GM19193 (cell line): Measurements from ENCODE around the gene SMCO4.

Source experiments
- POLR2A ChIP-seq: IDR thresholded peaks from 4 replicates; pipeline ENCODE4 v1.6.1; 2011; ENCODE audit not compliant: insufficient read depth, insufficient read length; ENCODE audit errors: extremely low read depth

Gene SMCO4

DNA sequence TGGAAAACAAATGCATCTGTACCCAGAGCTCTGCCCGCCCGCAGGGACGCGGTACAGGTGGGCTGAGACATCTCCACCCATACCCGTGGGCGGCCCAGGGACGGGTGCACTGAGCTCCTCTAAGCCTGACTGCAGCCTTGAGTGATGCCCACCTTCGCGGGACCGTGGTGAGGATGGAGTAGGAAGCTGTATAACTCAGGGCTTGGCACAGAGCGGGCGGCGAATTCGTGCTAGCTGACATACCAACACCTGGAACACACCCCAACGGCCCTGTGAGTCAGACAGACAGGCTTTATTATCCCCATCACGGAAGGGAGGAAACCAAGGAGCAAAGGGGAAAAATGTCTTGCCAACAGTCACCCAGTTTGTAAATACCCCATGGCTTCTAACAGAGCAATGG is 61.9 kb downstream of the SMCO4 start:
- no peak for TF ChIP-seq POLR2A

DNA sequence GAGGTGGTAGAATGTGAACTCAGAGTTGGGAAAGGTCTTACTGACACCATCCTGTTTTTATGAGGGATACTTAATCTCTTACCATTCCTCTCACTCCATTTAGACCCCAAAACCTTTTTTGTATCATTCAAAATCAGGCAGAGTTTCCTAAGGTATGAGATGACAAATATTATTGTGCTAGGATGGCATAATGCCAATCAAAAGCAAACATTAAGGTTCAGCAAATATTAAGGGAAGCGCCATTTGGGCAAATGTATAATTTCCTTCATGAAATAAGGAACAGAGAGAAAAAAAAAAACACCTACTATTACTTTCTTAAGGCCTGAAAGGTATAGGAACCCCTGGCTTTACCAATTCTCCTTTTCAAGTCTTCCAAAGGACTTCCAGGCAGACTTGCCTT is 62.4 kb downstream of the SMCO4 start:
- no peak for TF ChIP-seq POLR2A

DNA sequence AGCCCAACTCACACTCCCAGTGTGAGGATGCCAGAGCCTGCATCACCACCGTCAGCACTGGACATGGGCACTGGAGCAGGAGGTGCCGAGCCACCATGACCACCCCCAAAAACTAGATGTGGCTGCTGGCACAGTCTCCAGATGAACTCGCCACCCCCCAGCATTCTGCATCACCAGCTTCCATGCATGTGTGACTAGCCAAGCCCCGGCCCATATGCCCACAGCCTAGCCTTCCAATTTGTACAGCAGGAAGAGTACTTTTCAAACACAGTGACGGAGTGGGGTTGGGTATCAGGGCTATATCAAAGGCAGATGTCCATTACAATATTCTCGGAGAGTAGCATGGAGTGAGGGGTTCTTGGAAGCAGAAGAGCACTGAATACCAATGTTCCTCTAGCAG is 62.9 kb downstream of the SMCO4 start:
- no peak for TF ChIP-seq POLR2A

DNA sequence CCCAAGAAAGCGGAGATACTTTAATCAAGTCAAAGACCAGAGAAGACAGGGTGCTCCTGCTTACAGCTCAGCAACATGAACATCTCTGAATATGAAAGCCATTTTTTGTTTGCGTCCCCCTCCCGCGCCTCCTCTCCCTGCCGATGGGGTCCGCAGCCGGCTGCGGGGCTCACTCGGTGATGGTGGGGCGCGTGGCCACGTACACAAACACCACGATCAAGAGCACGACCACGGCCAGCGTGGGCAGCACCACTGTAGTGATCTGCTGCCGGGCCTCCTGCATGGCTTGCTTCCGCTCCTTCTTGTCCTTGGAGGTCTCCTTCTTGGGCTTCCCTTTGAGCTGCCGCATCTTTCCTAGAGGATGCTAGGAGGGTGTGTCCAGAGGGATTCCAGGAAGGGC is 64.3 kb downstream of the SMCO4 start:
- no peak for TF ChIP-seq POLR2A

DNA sequence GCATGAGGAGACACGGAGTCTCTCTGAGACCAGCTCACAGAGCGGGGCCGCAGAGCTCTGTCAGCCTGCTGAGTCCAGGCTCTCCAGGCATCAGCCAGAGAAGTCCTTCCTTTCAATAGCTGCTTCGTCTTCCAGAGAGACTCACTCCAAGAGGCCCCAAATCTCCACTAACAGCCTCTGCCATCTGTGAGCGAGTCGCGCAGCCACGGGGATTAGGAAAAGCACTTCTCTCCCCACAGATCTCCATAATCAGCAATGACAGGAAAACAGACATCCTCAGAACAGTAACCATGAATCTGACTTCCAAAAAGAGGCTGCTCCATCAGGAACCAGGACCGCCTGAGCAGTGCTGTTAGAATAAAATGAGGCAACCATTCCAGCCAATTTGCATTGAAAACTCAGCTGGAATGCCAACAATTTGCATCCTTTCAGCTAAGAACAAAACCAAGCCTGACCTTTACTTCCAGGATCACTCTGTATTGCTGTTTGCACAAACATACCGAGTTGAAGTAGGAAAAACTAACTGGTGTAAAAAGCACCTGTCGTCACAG is 65.4 kb downstream of the SMCO4 start:
- no peak for TF ChIP-seq POLR2A

DNA sequence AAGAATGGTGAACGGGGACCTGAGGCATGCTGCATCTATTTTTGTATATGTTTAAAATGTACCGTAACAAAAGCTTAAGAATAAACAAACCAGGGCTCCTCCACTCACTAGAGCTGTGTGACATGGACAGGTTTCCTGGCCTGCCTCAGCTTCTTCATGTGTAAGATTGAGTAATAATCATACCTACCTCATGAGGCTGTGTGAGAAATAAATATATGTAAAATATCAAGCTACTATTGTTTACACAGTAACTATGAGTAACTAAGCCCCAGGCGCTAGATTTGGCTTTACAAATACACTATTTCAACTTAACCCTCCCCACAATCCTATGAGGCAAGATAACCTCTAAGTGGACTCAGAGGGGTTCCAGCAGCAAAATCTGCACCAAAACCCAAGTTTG is 66.4 kb downstream of the SMCO4 start:
- no peak for TF ChIP-seq POLR2A

DNA sequence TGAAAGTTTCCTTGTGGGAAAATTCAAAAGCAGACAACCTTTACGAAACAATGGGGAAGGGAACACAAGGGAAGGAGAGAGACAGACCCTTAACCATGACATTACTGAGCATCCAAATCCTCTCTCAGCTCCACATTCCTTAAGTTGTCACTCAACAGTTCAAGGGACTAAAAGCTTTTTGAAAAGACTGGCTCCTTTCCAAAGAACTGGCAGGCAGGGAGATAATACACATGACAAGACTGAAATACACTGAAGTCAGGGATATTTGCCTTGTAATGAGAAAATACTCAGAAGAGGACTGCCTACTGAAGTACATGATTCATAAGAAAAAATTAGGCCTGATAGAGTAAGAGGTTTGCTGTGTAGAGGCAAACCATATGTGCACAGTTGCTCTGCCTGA is 69.1 kb downstream of the SMCO4 start:
- no peak for TF ChIP-seq POLR2A

DNA sequence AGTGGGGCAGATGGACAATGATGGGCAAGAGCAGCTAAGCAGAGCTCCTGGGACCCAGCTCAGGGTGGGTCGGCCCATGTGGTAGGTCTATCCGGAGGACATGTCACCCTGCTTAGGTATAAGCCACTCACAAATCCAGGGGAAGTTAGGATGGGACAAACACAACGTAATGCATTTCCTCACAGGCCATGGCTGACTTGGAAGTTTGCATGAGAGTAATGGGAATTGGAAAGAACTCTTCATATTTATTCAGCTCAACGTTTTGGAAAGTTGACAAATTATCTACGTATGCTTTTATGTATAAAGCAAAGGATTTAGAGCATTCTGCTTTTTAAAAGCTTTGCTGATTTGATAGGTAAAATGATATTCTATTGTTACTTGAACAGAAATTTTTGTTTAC is 74.9 kb downstream of the SMCO4 start:
- no peak for TF ChIP-seq POLR2A

DNA sequence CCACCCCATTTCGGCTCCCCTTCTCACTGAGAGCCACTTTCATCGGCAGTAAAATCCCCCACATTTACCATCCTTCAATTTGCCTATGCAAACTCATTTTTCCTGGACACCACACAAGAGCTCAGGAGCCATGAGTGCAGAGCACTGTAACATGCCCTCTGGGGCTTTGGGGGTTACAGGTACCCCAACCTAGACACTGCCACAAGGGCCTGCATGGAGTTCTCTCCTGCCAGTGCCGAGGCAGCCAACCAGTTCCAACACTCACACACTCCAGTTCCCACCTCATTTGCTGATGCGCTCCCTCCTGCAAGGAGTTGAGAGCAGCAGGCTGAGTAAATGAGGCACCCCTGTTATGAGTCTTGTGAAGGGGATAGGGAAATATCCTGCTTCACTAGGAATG is 76.1 kb downstream of the SMCO4 start:
- no peak for TF ChIP-seq POLR2A

DNA sequence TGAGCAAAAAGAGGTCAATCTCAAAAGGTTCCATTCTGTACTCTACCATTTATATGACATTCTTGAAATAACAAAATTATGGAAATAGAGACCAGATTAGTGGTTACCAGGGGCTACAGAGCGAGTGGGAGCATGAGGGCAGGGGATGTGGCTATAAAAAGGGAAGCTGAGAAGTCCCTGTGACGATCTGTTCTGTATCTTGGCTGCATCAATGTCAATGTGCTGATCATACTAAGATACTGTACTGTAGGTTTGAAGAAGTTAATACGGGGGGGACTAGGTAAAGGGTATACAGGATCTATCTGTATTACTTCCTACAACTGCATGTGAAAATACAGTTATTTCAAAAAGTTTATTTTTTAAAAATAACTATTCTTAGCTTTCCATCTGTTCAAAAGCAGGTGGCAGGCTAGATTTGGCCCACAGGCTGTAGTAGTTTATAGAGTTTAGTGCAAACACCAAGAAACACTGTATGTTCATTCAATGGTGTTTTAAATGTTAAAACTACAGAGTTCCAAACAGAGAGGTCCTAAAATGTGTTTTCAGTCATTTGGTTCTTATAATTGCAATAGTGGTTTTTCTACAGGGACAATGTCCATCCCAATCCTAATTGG is 78.2 kb downstream of the SMCO4 start:
- TF ChIP-seq POLR2A, result no peak

DNA sequence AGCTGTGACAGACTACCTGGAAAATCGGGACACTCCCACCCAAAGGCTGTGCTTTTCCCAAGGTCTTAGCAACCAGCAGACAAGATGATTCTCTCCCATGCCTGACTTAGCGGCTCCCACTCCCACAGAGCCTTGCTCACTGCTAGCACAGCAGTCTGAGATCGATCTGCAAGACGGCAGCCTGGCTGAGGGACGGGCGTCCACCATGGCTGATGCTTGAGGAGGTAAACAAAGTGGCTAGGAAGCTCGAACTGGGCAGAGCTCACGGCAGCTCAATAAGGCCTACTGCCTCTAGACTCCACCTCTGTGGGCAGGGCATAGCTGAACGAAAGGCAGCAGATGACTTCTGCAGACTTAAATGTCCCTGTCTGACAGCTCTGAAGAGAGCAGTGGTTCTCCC is 84.9 kb downstream of the SMCO4 start:
- no peak for TF ChIP-seq POLR2A

DNA sequence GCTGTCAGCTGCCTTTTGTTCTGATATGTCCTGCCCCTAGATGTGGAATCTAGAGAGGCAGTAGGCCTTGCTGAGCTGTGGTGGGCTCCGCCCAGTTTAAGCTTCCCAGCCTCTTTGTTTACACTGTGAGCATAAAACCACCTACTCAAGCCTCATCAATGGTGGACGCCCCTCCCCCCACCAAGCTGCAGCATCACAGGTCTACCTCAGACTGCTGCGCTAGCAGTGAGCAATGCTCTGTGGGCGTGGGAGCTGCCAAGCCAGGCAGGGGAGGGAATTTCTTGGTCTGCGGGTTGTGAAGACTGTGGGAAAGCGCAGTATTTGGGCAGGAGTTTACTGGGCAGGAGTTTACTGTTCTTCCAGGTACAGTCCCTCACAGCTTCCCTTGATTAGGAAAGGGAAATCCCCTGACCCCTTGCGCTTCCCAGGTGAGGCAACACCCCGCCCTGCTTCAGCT is 98.5 kb downstream of the SMCO4 start:
- TF ChIP-seq POLR2A, result no peak

DNA sequence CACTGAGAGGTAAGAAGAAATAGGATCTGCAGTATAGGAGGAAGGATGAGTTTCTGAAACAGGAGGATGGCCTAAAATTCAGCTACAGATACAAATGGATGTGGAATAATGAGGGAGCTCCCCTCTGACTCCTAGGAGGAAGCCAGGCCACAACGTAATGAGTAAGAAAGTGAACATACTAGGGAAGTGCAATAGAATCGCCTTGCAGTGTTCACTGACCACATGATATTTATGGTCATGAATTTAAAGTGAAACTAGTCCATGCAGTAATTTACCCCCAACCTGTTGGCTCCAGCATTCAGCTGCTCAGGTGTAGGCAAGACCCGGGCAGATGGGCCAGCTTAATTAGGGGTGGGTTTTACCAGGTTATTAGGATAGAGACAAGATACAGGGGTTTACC is 110.9 kb downstream of the SMCO4 start:
- TF ChIP-seq POLR2A, result no peak
